ACC112 (cell line): ENCODE data around the gene PLIN5.

Source experiments
- H2AFZ ChIP-seq: fragments of 200-600 bp; sonication (generic); one replicate; pipeline ENCODE4 v1.6.0; 2017; ENCODE audit warnings: antibody characterized with exemption, low read length; ENCODE audit not compliant: unreplicated experiment
- H3K27ac ChIP-seq: fragments of 200-600 bp; sonication (generic); 2 replicates; pipeline ENCODE4 v1.5.1; 2014; ENCODE audit warnings: low read depth, mild to moderate bottlenecking, antibody characterized with exemption, low read length, moderate library complexity
- H3K27me3 ChIP-seq: fragments of 200-600 bp; sonication (generic); 2 replicates; pipeline ENCODE4 v1.6.1; 2014; ENCODE audit warnings: mild to moderate bottlenecking, antibody characterized with exemption, low read length, moderate library complexity, mixed read lengths; ENCODE audit not compliant: insufficient read depth
- H3K36me3 ChIP-seq: fragments of 200-600 bp; sonication (generic); 2 replicates; pipeline ENCODE4 v1.6.1; 2016; ENCODE audit warnings: mild to moderate bottlenecking, antibody characterized with exemption, low read length, moderate library complexity, mixed read lengths; ENCODE audit not compliant: insufficient read depth
- H3K4me1 ChIP-seq: fragments of 200-600 bp; sonication (generic); one replicate; pipeline ENCODE4 v1.6.1; 2016; ENCODE audit warnings: low read length, mixed read lengths; ENCODE audit not compliant: insufficient read depth, unreplicated experiment, control insufficient read depth
- H3K4me3 ChIP-seq: fragments of 200-600 bp; sonication (generic); 2 replicates; pipeline ENCODE4 v1.5.1; 2014; ENCODE audit warnings: mild to moderate bottlenecking, low read depth, low read length
- H3K79me2 ChIP-seq: fragments of 200-600 bp; sonication (generic); one replicate; pipeline ENCODE4 v1.6.0; 2016; ENCODE audit warnings: low read length; ENCODE audit not compliant: control insufficient read depth, unreplicated experiment, insufficient read depth

The PLIN5 gene

GRCh38 chr19:4492337-4493103 is 42.5 kb downstream of the PLIN5 start:
- Histone ChIP-seq H3K27ac (no peak overlapping the region), H3K36me3 (peaks cover 8% of the 10 kb centered on the region; the same call in 1 of the 2 replicates), H3K4me3 (no peak overlapping the region), H2AFZ (no peak overlapping the region), H3K4me1 (no peaks in the 10 kb centered on the region), H3K79me2 (no peaks in the 10 kb centered on the region), H3K27me3 (no peaks in the 10 kb centered on the region)

- no peak overlapping the region for H3K4me3 ChIP-seq
- no peak overlapping the region for H2AFZ ChIP-seq
- no peaks in the 10 kb centered on the region for H3K79me2 ChIP-seq
- H3K36me3 ChIP-seq = peaks cover 8% of the 10 kb centered on the region; the same call in 1 of the 2 replicates
- no peaks in the 10 kb centered on the region for H3K27me3 ChIP-seq
- no peaks in the 10 kb centered on the region for H3K4me1 ChIP-seq
- H3K27ac ChIP-seq = no peak overlapping the region
Observed at GRCh38 chr19:4491446-4491845, 43.6 kb downstream of the PLIN5 start.

DNA sequence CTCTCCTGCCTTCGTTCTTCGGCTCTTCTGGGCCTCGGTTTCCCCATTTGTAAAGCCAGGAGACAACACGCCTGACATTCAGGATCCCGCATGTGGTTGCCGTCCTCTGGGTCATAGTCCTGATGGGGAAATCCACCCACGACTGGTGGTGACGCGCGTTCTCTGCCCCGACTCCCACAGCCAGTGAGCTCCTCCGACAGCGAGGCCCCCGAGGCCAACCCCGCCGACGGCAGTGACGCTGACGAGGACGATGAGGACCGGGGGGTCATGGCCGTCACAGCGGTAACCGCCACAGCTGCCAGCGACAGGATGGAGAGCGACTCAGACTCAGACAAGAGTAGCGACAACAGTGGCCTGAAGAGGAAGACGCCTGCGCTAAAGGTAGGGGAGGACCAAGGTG is 46.5 kb downstream of the PLIN5 start:
- Histone ChIP-seq H2AFZ (no peak overlapping the region), H3K4me1 (no peaks in the 10 kb centered on the region), H3K36me3 (peaks cover 8% of the 10 kb centered on the region; the same call in 1 of the 2 replicates), H3K27me3 (no peaks in the 10 kb centered on the region), H3K27ac (no peak overlapping the region), H3K79me2 (no peaks in the 10 kb centered on the region), H3K4me3 (no peak overlapping the region)

- no peaks in the 10 kb centered on the region for H3K4me1 ChIP-seq
- no peak overlapping the region for H3K4me3 ChIP-seq
- no peak overlapping the region for H2AFZ ChIP-seq
- no peak overlapping the region for H3K27ac ChIP-seq
- H3K27me3 ChIP-seq = no peaks in the 10 kb centered on the region
- H3K79me2 ChIP-seq = no peaks in the 10 kb centered on the region
- H3K36me3 ChIP-seq = peaks cover 8% of the 10 kb centered on the region; the same call in 1 of the 2 replicates
Observed at GRCh38 chr19:4487572-4487971, 47.5 kb downstream of the PLIN5 start.

- Histone ChIP-seq H3K4me3 (no peak overlapping the region), H3K36me3 (no peaks in the 10 kb centered on the region), H3K79me2 (no peaks in the 10 kb centered on the region), H3K27me3 (no peaks in the 10 kb centered on the region), H3K27ac (no peak overlapping the region), H2AFZ (no peak overlapping the region), H3K4me1 (no peaks in the 10 kb centered on the region)
Observed at GRCh38 chr19:4483385-4483784, 51.6 kb downstream of the PLIN5 start.

- Histone ChIP-seq H2AFZ (no peak overlapping the region), H3K79me2 (no peaks in the 10 kb centered on the region), H3K27me3 (no peaks in the 10 kb centered on the region), H3K27ac (no peak overlapping the region), H3K4me1 (no peaks in the 10 kb centered on the region), H3K4me3 (no peak overlapping the region), H3K36me3 (no peaks in the 10 kb centered on the region)
Observed at GRCh38 chr19:4482721-4483364, 52.2 kb downstream of the PLIN5 start.

DNA sequence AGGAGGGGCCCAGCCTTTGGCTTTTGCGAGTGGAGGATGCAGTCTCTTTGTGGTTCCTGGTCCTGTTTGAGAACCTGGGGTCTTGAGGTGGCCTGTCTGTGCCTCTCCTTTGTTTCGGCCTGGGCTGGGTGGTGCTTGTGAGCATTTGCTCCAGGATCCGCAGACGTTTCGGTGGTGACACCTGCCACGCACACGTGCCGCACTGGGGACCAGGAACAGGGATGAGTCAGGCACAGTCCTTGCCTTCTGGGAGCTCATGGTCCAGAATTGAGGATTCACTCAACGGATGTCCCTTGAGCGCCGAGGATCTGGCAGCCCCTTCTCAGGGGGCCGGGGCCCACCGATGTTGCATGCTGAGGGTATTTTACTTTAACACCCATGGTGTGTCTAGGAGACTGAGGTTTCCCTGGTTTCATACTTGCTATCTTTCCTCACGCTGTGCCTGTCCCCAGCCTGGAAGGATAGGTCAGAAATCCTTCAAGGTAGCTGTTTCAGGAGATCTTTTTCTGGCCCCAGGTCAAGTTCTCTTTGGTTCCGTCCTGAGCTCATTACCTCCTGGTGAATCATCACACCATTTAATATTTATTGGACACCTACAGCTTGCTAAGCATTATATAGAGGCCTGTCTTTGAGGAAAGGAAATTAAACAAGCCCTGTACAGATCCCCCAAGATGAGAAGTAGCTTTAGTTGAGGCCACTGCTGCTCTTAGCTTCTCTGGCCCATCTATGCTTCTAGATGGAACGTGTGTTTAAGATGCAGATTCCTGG is 57.8 kb downstream of the PLIN5 start:
- H3K79me2 ChIP-seq = peaks cover 30% of the 10 kb centered on the region
- no peak overlapping the region for H3K27ac ChIP-seq
- no peaks in the 10 kb centered on the region for H3K27me3 ChIP-seq
- peaks cover 6% of the 10 kb centered on the region for H3K4me1 ChIP-seq
- H2AFZ ChIP-seq = no peak overlapping the region
- H3K4me3 ChIP-seq = no peak overlapping the region
- H3K36me3 ChIP-seq = no peaks in the 10 kb centered on the region

GRCh38 chr19:4474514-4475022 is 60.5 kb downstream of the PLIN5 start:
- Histone ChIP-seq H3K79me2 (peaks cover 32% of the 10 kb centered on the region), H3K36me3 (no peaks in the 10 kb centered on the region), H3K27me3 (no peaks in the 10 kb centered on the region), H2AFZ (no peak overlapping the region), H3K4me3 (peak overlapping the region; percentile 89), H3K4me1 (peaks cover 6% of the 10 kb centered on the region), H3K27ac (no peak overlapping the region)

- H2AFZ ChIP-seq = no peak overlapping the region
- no peak overlapping the region for H3K27ac ChIP-seq
Observed at GRCh38 chr19:4473763-4474513, 61.1 kb downstream of the PLIN5 start.

More at GRCh38 chr19:4473763-4474513, 61.1 kb downstream of the PLIN5 start:
- Histone ChIP-seq H3K4me3 (peak overlapping the region; percentile 89), H3K27me3 (no peaks in the 10 kb centered on the region), H3K36me3 (no peaks in the 10 kb centered on the region), H3K79me2 (peaks cover 32% of the 10 kb centered on the region), H3K4me1 (peaks cover 6% of the 10 kb centered on the region)
